HEK293 (cell line): ENCODE data around the gene INCA1.

ENCODE experiments used
- BCL11A ChIP-seq: fragments of 450-650 bp; formaldehyde crosslinking; IDR thresholded peaks from 2 replicates; pipeline ENCODE4 v1.5.1; 2016; ENCODE audit warnings: low read depth, missing biosample characterization, missing genetic modification characterization
- CTCF ChIP-seq: fragments of 450-650 bp; formaldehyde crosslinking; IDR thresholded peaks from 2 replicates; pipeline ENCODE4 v1.5.1; 2016; ENCODE audit warnings: missing biosample characterization, missing genetic modification characterization
- KLF9 ChIP-seq: fragments of 450-650 bp; formaldehyde crosslinking; IDR thresholded peaks from 2 replicates; pipeline ENCODE4 v1.5.1; 2016; ENCODE audit warnings: missing biosample characterization, missing genetic modification characterization, low read depth
- MYNN ChIP-seq: fragments of 450-650 bp; formaldehyde crosslinking; IDR thresholded peaks from 2 replicates; pipeline ENCODE4 v1.5.1; 2016; ENCODE audit warnings: missing biosample characterization, missing genetic modification characterization, borderline replicate concordance
- PATZ1 ChIP-seq: fragments of 450-650 bp; formaldehyde crosslinking; IDR thresholded peaks from 2 replicates; pipeline ENCODE4 v1.5.1; 2016; ENCODE audit warnings: missing biosample characterization, missing genetic modification characterization
- PRDM4 ChIP-seq: fragments of 450-650 bp; formaldehyde crosslinking; IDR thresholded peaks from 2 replicates; pipeline ENCODE4 v1.5.1; 2017; ENCODE audit warnings: missing biosample characterization, missing genetic modification characterization
- ZNF146 ChIP-seq: fragments of 450-650 bp; formaldehyde crosslinking; IDR thresholded peaks from 2 replicates; pipeline ENCODE4 v1.5.1; 2016; ENCODE audit warnings: missing biosample characterization, missing genetic modification characterization
- ZNF274 ChIP-seq, 2 experiments: fragments of 200-500 bp in 1 of 2; fragments of 450-650 bp in 1 of 2; sonication (Bioruptor generic) in 1 of 2; formaldehyde crosslinking in 1 of 2; IDR thresholded peaks; 2 replicates each; pipeline versions ENCODE4 v1.5.1 to v1.6.1; 2014 to 2016; ENCODE audit warnings: borderline replicate concordance in 1 of 2, inconsistent platforms in 1 of 2, low read length in 1 of 2, missing biosample characterization in 1 of 2, missing genetic modification characterization in 1 of 2
- ZNF423 ChIP-seq: fragments of 450-650 bp; formaldehyde crosslinking; IDR thresholded peaks from 2 replicates; pipeline ENCODE4 v1.5.1; 2016; ENCODE audit warnings: missing biosample characterization, missing genetic modification characterization
- ZNF514 ChIP-seq: fragments of 450-650 bp; formaldehyde crosslinking; IDR thresholded peaks from 2 replicates; pipeline ENCODE4 v1.5.1; 2016; ENCODE audit warnings: missing biosample characterization, missing genetic modification characterization
- ZNF561 ChIP-seq: fragments of 450-650 bp; IDR thresholded peaks from 2 replicates; pipeline ENCODE4 v1.5.1; 2018; ENCODE audit warnings: missing biosample characterization, missing genetic modification characterization, borderline replicate concordance
- ZNF837 ChIP-seq: fragments of 450-650 bp; formaldehyde crosslinking; IDR thresholded peaks from 2 replicates; pipeline ENCODE4 v1.5.1; 2016; ENCODE audit warnings: missing biosample characterization, missing genetic modification characterization
- TF ChIP-seq, protein P1 (sequence below): fragments of 450-650 bp; formaldehyde crosslinking; IDR thresholded peaks from 2 replicates; pipeline ENCODE4 v1.5.1; 2016; ENCODE audit warnings: missing biosample characterization, missing genetic modification characterization

DNA sequence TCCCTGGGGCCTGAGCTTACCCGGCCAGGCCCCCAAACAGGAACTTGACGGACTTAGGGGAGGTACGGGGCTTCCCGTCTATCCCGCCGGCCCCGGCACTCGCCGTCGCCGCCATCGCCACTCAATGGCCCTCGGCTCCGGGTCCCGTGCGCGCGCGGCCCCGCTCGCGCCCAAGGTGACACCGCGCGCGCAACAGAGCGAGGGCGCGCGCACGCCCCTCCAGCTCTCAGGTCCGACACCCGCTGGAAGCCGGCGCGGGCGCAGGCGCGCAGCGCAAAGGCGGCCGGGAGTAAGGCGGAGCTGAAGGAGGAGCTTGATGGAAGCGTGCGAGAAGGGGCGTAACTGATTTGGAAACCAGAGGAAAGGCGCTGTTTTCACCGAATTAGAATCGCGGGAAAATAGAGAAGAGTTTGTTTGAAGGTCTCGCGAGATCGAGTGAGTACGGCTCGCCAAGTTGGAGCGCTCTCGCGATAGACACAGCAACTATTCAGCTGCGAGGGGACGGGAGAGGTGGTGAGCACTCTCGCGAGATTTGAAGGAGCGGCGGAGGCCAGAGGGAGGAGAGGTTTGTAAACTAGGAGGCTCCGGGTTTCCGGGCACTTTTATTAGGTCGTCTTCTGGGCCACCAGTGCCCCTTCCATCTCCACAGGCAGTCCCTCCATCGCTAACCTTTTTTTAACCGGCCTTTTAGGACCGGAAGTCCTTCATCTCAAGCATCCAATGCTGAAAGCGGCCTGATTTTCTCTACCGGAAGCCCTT is 57.3 kb downstream of the INCA1 start, which contains the start of the genes RNF167 and SLC25A11:
- TF ChIP-seq KLF9 (tag by site-specific recombination) (no peak), ZNF561 (peak; percentile 82; the same call in 1 of the 2 replicates), CTCF (tag by site-specific recombination) (no peak), PATZ1 (tag by site-specific recombination) (no peak), ZNF514 (tag by site-specific recombination) (no peak), ZNF423 (tag by site-specific recombination) (no peak), ZNF146 (no peak), ZNF274 (IDR thresholded peaks at IDR 0.05; ENCODE audit: low read length) (no peak), ZNF274 (tag by site-specific recombination; IDR thresholded peaks at IDR 0.05; ENCODE audit: borderline replicate concordance) (no peak), PRDM4 (tag by site-specific recombination) (no peak), MYNN (tag by site-specific recombination) (no peak), BCL11A (tag by site-specific recombination) (no peak), ZNF837 (tag by site-specific recombination) (no peak)
- TF ChIP-seq, protein P1, sequence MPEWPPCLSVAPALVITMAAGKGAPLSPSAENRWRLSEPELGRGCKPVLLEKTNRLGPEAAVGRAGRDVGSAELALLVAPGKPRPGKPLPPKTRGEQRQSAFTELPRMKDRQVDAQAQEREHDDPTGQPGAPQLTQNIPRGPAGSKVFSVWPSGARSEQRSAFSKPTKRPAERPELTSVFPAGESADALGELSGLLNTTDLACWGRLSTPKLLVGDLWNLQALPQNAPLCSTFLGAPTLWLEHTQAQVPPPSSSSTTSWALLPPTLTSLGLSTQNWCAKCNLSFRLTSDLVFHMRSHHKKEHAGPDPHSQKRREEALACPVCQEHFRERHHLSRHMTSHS (tag by site-specific recombination) = no peak
